Cardiac ventricle fibroblast (primary cell): ENCODE measurements around the gene IARS1. TPM values are rescaled to one million over a fixed set of nuclear protein-coding genes. Genes with fewer than 3 reads are reported as not detected.

Experiments
- total RNA-seq: library from RNA; depleted of rRNA; stranded (reverse); fragments of >200 nt; gene quantifications from 2 replicates; pipeline ENCODE4 v1.2.3, GENCODE V29; 2015

The IARS1 gene
- 72.6 and 80.5 TPM in 2 replicates for total RNA-seq

DNA sequence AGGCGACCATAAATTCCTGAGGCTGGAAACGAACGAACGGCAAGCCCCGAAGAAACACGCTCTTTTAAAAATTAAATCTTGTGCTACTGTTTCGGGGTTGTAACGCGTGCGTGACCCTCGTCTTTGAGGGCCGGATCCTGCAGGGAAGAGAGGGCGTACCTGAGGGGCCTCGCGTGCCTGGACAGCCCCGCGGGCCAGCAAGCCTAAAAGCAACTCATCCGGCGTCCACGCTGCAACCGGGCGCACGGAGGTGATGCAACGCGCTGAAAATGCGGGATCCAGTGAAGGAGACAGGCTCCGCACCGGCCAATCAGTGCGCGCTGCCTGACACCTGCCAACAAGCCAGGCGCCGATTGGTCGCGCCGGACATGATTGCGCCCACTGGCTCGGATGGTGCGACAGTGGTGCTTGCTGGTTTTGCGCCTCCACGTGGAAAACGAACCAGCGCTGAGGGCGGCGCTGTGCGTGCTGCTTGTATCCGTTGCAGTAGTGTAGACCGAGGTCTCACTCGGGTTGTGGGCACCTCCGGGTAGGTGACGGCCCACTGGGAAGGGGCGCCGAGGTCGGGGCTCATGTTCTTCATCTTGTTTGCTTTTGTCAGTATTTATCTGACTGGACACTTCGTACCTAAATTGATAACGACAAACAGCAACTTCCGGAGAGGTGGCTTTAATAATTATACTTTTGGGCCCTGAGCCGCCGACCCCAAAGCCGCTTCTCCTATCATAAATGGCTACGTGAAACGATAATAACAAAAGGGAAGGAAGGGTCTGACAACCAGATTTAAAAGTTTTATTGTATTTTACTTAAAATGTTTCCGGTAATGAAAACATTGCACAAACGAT lies at the start of gene IARS1:
TSS of gene IARS1 (minus strand) at position 246 of the 845 bp plus-strand sequence. CDS start 4,278 bp downstream, outside the sequence.

DNA sequence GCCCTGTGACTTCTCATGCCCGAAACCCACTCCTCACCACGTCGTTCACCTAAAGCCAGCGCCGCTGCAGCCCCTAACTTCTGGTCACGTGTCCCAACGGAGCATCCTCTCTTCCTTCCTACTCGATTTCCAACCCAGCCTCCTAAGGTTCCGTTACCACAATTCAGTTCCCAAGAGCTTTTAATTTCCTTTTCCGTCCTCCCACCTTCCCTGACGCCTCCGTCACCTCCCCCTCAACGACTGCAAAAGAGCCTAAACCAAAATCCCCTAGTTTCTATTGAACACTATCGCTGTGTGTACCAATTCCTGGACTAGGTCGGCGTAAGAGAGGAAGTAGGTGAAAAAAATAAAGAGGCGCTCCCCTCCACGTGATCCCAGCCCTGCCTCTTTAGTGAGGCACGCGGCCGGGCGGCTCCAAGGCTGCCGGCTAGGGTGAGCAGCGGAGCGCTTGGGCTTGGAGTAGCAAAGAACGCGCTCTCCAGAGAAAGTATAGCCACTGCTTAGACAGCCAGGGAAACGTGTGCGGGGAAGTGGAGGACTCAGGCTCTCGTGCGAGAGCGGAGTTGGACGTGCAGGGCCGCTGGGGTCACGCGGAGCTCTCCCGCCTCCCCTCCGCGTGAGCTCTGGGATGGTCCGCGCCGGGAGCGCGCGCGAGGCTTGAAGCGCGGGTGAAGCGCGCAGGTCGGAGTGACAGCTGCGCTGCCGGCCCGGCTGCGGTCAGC lies 31.9 kb upstream of the IARS1 start, which contains the start of the genes CENPP and NOL8:
TSS of gene CENPP (plus strand) at position 685 of the 722 bp plus-strand sequence.
TSS of gene NOL8 (minus strand) at position 82 of the 722 bp plus-strand sequence. CDS start 1,189 bp downstream, outside the sequence.

Other genes starting within 250 kb of the IARS1 start
- gene SPTLC1, start 178.3 kb downstream of the IARS1 start, total RNA-seq, result 90.8 and 98.0 TPM in 2 replicates
- gene NOL8, start 31.7 kb upstream of the IARS1 start, total RNA-seq, result 26.8 and 28.4 TPM in 2 replicates
- gene CENPP, start 32.3 kb upstream of the IARS1 start, total RNA-seq, result 2.4 and 3.6 TPM in 2 replicates
- 25.6 and 25.9 TPM in 2 replicates for gene OGN, start 110.9 kb upstream of the IARS1 start, total RNA-seq
- 11.2 and 12.3 TPM in 2 replicates for gene OMD, start 130.8 kb upstream of the IARS1 start, total RNA-seq
- gene ASPN, start 188.8 kb upstream of the IARS1 start, total RNA-seq, result 11.1 and 11.6 TPM in 2 replicates
- gene ECM2, start 242.3 kb upstream of the IARS1 start, total RNA-seq, result 39.1 and 50.1 TPM in 2 replicates